Measurements from ENCODE around the gene CFAP97D2. TPM values are rescaled to one million over a fixed set of nuclear protein-coding genes. Genes with fewer than 3 reads are reported as not detected.

Gene CFAP97D2
- total and polyA plus RNA-seq, 4 donors: not detected

DNA sequence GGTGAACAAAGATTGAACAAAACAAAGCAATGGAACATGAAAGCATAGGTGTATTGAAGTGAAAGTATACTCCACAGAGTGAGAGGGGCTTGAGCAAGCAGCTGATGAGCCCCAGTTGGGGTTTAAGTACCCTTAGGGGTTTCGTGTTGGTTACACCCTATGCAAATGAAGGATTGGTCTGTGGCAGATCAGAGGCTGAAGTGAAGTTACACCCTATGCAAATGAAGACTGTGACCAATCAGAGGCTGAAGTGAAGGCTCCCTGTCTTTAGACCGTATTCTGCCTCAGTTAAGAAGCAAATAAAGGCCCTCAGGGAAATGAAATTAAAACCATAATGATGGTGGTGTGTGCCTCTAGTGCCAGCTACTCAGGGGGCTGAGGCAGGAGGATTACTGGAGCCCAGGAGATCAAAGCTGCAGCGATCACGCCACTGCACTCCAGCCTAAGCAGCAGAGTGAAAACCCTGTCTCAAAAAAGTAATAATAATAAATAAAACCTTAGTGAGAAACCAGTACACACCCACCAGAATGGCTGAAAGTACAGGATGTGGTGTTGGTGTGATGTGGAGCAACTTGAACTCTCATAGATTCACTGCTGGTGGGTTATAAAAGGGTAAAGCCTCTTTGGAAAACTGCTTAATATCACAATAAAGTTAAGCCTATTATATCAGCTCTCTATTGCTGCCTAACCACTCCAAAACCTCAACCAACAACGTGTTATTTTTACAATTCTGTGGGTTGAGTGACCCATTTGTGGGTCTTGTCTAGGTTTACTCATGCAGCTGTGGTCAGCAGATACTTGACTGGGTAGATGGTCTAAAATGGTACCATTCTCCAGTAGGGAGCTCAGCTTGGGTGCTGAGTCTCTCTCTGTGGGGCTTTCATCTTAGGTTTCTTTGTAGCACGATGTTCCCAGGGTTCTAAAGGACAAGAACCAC, 89.6 kb downstream of the CFAP97D2 start:
- Histone ChIP-seq H3K4me3 (ENCODE audit: low read length in 2 of 2) (no peak overlapping the region), H3K36me3 (ENCODE audit: control insufficient read depth in 1 of 2, insufficient read depth in 2 of 2, low read length in 1 of 2) (peaks cover 9% of the 10 kb centered on the region in 2 donors)
- no peak for ATAC-seq (ENCODE audit: low FRiP score)

DNA sequence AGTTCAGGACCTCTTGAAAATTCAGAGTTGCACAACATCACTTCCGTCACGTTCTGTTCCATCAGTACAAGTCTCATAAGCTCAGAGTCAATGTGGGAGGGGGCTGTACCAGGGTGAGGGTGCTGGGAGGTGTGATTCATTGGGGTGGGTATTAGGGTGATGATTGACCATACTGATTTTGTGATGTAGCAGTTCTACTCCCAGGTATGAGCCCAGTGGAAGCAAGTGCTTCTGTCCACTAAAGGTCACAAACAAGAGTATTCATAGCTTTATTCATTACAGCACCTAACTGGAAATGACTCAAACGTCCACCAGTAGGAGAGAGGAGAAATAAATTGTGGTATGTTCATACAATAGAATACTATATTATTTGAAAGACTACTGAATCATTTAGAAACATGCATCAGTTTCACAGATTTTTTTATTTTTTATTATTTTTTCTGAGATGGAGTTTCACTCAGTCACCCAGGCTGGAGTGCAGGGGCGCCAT, 90.3 kb downstream of the CFAP97D2 start:
- no peak overlapping the region for H3K4me3 ChIP-seq (ENCODE audit: low read length in 2 of 2)
- no peak overlapping the region for H3K27ac ChIP-seq (ENCODE audit: low read depth in 1 of 2, low read length in 2 of 2)
- H3K9me3 ChIP-seq (ENCODE audit: control insufficient read depth, low read length): no peaks in the 10 kb centered on the region
- no peaks in the 10 kb centered on the region for H3K4me1 ChIP-seq (ENCODE audit: control insufficient read depth in 1 of 2, insufficient read depth in 2 of 2, low read length in 2 of 2)
- 88 to 90% methylated on average over 4 of the region's 4 CpGs for WGBS, 2 donors
- H3K27me3 ChIP-seq (ENCODE audit: control insufficient read depth in 1 of 2, insufficient read depth in 2 of 2, low read length in 1 of 2): no peaks in the 10 kb centered on the region
- no peak for ATAC-seq (ENCODE audit: low FRiP score)
- no peak for DNase-seq
- H3K36me3 ChIP-seq (ENCODE audit: control insufficient read depth in 1 of 2, insufficient read depth in 2 of 2, low read length in 1 of 2): peaks cover 9% of the 10 kb centered on the region in 2 donors
- intact Hi-C loops (cut with DNase I): no loop called here

More for the DNA sequence above, 89.6 kb downstream of the CFAP97D2 start:
- Histone ChIP-seq H3K9me3 (ENCODE audit: control insufficient read depth, low read length) (no peaks in the 10 kb centered on the region), H3K27me3 (ENCODE audit: control insufficient read depth in 1 of 2, insufficient read depth in 2 of 2, low read length in 1 of 2) (no peaks in the 10 kb centered on the region), H3K4me1 (ENCODE audit: control insufficient read depth in 1 of 2, insufficient read depth in 2 of 2, low read length in 2 of 2) (no peaks in the 10 kb centered on the region), H3K27ac (ENCODE audit: low read depth in 1 of 2, low read length in 2 of 2) (no peak overlapping the region)
- 95% methylated on average over 6 of the region's 6 CpGs for WGBS, 2 donors
- intact Hi-C loops (cut with DNase I): no loop called here
- DNase-seq: no peak

Small RNA genes within 50 kb of the gene (microRNA-seq; reads per million reads assigned to microRNA genes)
- 0 reads per million in 2 donors for gene MIR548AR

Other genes starting within 250 kb of the CFAP97D2 start
- gene C13orf46, start 205.2 kb upstream of the CFAP97D2 start, total RNA-seq: 1 to 10 TPM; 2.1 to 3.5 TPM
- under 1 TPM; 0.13 to 0.43 TPM for gene C13orf46, start 205.2 kb upstream of the CFAP97D2 start, polyA plus RNA-seq
- gene RASA3, start 46.6 kb upstream of the CFAP97D2 start, total RNA-seq: 10 to 100 TPM; 34.8 to 42.3 TPM
- 10 to 100 TPM in 1 of 2 donors, 1 to 10 TPM in 1; 8.1 to 23.0 TPM for gene RASA3, start 46.6 kb upstream of the CFAP97D2 start, polyA plus RNA-seq
- gene CDC16, start 55.6 kb downstream of the CFAP97D2 start, total RNA-seq: 10 to 100 TPM; 47.5 to 65.2 TPM
- 10 to 100 TPM; 31.1 to 86.9 TPM for gene CDC16, start 55.6 kb downstream of the CFAP97D2 start, polyA plus RNA-seq
- 10 to 100 TPM; 40.5 to 62.2 TPM for gene UPF3A, start 102.3 kb downstream of the CFAP97D2 start, total RNA-seq
- 100 to 1,000 TPM in 1 of 2 donors, 10 to 100 TPM in 1; 56.3 to 110 TPM for gene UPF3A, start 102.3 kb downstream of the CFAP97D2 start, polyA plus RNA-seq
- 10 to 100 TPM; 15.5 to 16.4 TPM for gene CHAMP1, start 135.2 kb downstream of the CFAP97D2 start, total RNA-seq
- 1 to 10 TPM; 5.2 to 6.5 TPM for gene CHAMP1, start 135.2 kb downstream of the CFAP97D2 start, polyA plus RNA-seq